ENCODE data around the gene OSBPL5. TPM values are rescaled to one million over a fixed set of nuclear protein-coding genes. Genes with fewer than 3 reads are reported as not detected.

The OSBPL5 gene
- total and polyA plus RNA-seq, 11 donors = 10.1 to 27.7 (median 16.4) TPM

GRCh38 chr11:3101921-3102640 lies 63.0 kb downstream of the OSBPL5 start:
- WGBS, 4 donors = 85 to 89% (median 88%) methylated on average over 19 to 20 of the region's 20 CpGs
- Histone ChIP-seq H3K36me3 (peaks cover 0 to 70% (median 45%) of the 10 kb centered on the region in 9 donors), H3K27ac (no peak overlapping the region), H3K9me3 (no peaks in the 10 kb centered on the region), H3K4me1 (peaks cover 0 to 19% (median 0%) of the 10 kb centered on the region in 12 donors), H3K4me3 (no peak overlapping the region), H3K27me3 (no peaks in the 10 kb centered on the region)
- intact Hi-C loops (cut with DNase I) = no loop called here
- DNase-seq (peak in 1 of 5 donors; percentile 12), ATAC-seq (no peak)
- no peak for TF ChIP-seq CTCF (IDR thresholded peaks at IDR 0.05)
- TF ChIP-seq POLR2A (IDR thresholded peaks at IDR 0.05) = no peak

- Histone ChIP-seq H3K27me3 (no peaks in the 10 kb centered on the region), H3K4me3 (no peak overlapping the region), H3K4me1 (peaks cover 0 to 32% (median 13%) of the 10 kb centered on the region in 12 donors), H3K36me3 (peaks cover 0 to 61% (median 35%) of the 10 kb centered on the region in 9 donors), H3K27ac (no peak overlapping the region), H3K9me3 (no peaks in the 10 kb centered on the region)
- intact Hi-C loops (cut with DNase I) = loop anchor here in 1 of 10 donors (10.0 kb wide), 1 partner anchor 116 kb away; the partner anchor contains the start of gene MRGPRG
- 77 to 86% (median 82%) methylated on average over 3 of the region's 3 CpGs for WGBS, 4 donors
- no peak for DNase-seq
- no peak for ATAC-seq
- TF ChIP-seq CTCF (IDR thresholded peaks at IDR 0.05) (no peak), POLR2A (IDR thresholded peaks at IDR 0.05) (no peak)
These were observed 65.9 kb downstream of the OSBPL5 start for GRCh38 chr11:3099178-3099577.

- Histone ChIP-seq H3K9me3 (no peaks in the 10 kb centered on the region), H3K4me1 (peaks cover 0 to 32% (median 14%) of the 10 kb centered on the region in 12 donors), H3K27me3 (no peaks in the 10 kb centered on the region), H3K27ac (no peak overlapping the region), H3K4me3 (no peak overlapping the region), H3K36me3 (peaks cover 0 to 66% (median 30%) of the 10 kb centered on the region in 9 donors)
- ATAC-seq (no peak), DNase-seq (peak in 1 of 5 donors; percentile 10)
- intact Hi-C loops (cut with DNase I) = loop anchor here in 1 of 10 donors (10.0 kb wide), 1 partner anchor 118 kb away; the partner anchor contains the start of gene MRGPRG
- WGBS, 4 donors = 86 to 92% (median 88%) methylated on average over 10 of the region's 10 CpGs
- TF ChIP-seq CTCF (IDR thresholded peaks at IDR 0.05) (no peak), POLR2A (IDR thresholded peaks at IDR 0.05) (no peak)
These were observed 68.1 kb downstream of the OSBPL5 start for GRCh38 chr11:3096909-3097530.

Measured in heart left ventricle (tissue), 16 donors.